ENCODE measurements around the gene STIM2. TPM values are rescaled to one million over a fixed set of nuclear protein-coding genes. Genes with fewer than 3 reads are reported as not detected.

STIM2 gene
- total RNA-seq, 1 donor from 2014 or later = 43.9 TPM

DNA sequence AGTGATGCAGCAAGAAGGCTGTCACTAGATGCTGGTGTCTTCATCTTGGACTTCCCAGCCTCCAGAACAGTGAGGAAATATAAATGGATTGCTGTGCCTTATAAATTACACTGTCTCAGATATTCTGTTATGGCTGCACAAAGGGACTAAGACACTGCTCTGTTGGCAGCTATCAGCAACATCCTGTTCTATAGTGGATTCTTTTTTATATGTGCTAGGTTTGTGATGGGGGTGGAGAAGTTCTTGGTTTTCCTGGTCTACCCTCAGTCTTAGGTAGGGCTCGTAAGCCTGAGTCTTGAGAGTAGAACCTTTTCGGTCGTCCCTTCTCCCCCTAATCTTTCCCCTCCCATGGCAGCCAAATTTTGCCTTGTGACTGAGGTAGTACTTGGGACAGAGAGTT is 17.3 kb downstream of the STIM2 start:
- Histone ChIP-seq H3K36me3 (no peaks in the 10 kb centered on the region), H3K9me3 (no peaks in the 10 kb centered on the region), H3K27me3 (ENCODE audit: low read depth) (no peaks in the 10 kb centered on the region), H3K4me1 (no peaks in the 10 kb centered on the region), H3K4me3 (no peak overlapping the region), H3K27ac (no peak overlapping the region)
- intact Hi-C loops (cut with DNase I) = no loop called here
- no peak for DNase-seq
- no peak for ATAC-seq
- TF ChIP-seq, protein P1, sequence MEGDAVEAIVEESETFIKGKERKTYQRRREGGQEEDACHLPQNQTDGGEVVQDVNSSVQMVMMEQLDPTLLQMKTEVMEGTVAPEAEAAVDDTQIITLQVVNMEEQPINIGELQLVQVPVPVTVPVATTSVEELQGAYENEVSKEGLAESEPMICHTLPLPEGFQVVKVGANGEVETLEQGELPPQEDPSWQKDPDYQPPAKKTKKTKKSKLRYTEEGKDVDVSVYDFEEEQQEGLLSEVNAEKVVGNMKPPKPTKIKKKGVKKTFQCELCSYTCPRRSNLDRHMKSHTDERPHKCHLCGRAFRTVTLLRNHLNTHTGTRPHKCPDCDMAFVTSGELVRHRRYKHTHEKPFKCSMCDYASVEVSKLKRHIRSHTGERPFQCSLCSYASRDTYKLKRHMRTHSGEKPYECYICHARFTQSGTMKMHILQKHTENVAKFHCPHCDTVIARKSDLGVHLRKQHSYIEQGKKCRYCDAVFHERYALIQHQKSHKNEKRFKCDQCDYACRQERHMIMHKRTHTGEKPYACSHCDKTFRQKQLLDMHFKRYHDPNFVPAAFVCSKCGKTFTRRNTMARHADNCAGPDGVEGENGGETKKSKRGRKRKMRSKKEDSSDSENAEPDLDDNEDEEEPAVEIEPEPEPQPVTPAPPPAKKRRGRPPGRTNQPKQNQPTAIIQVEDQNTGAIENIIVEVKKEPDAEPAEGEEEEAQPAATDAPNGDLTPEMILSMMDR (IDR thresholded peaks at IDR 0.05) = no peak

- H3K4me1 ChIP-seq = peaks cover 3% of the 10 kb centered on the region
- H3K4me3 ChIP-seq = no peak overlapping the region
- DNase-seq (no peak), ATAC-seq (peak in 1 of 2 donors; percentile 84)
- H3K36me3 ChIP-seq = no peaks in the 10 kb centered on the region
- H3K27ac ChIP-seq = peak overlapping the region; percentile 28
- no peaks in the 10 kb centered on the region for H3K27me3 ChIP-seq (ENCODE audit: low read depth)
- no peaks in the 10 kb centered on the region for H3K9me3 ChIP-seq
- intact Hi-C loops (cut with DNase I) = no loop called here
- TF ChIP-seq, protein P1 (IDR thresholded peaks at IDR 0.05) = no peak
Observed at GRCh38 chr4:26878794-26879391, 18.3 kb downstream of the STIM2 start.

DNA sequence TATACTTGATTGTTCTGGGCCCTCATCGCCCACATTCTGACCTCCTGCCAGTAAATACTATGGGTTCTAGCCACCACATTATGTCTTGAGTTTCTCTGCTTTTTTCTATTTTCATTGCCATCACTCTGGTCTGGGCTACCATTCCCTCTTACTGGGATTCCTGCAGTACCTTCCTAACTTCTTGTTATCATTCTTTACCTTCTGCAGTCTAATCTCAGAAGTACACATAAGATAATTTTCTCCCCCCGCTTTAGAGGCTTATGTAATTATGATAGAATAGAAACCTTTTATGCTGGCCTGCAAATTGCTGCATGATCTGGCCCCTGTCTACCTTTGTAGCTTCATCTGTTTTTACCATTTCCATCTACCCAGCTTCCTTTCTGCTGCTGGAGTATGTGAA is 19.2 kb downstream of the STIM2 start:
- intact Hi-C loops (cut with DNase I) = no loop called here
- H3K9me3 ChIP-seq = no peaks in the 10 kb centered on the region

DNA sequence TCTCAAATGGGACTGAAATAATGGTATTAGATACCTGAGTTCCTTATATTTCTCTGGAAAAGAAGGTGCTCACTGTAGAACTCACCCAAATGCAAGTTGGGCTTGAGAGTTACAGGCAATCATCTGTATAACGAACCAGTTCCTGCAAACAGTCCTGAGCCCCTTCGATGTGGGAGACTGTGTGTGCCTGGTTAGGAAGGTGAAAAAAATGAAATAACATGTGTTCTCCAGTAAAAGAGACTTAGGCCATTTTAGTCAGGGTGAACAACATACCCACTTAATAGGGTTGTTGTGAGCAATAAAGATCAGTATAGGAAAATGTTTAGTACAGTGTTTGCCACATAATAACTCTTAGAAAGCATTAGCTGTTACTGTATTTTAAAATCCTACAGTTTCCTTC is 23.4 kb downstream of the STIM2 start:
- ATAC-seq = no peak
- no peaks in the 10 kb centered on the region for H3K27me3 ChIP-seq (ENCODE audit: low read depth)
- intact Hi-C loops (cut with DNase I) = no loop called here
- H3K27ac ChIP-seq = no peak overlapping the region
- TF ChIP-seq, protein P1 (IDR thresholded peaks at IDR 0.05) = no peak
- H3K9me3 ChIP-seq = no peaks in the 10 kb centered on the region
- no peak overlapping the region for H3K4me3 ChIP-seq
- peaks cover 45% of the 10 kb centered on the region for H3K4me1 ChIP-seq
- no peaks in the 10 kb centered on the region for H3K36me3 ChIP-seq
- DNase-seq = no peak

More for the DNA sequence above, 19.2 kb downstream of the STIM2 start:
- Histone ChIP-seq H3K36me3 (no peaks in the 10 kb centered on the region), H3K4me3 (no peak overlapping the region), H3K27ac (no peak overlapping the region), H3K27me3 (ENCODE audit: low read depth) (no peaks in the 10 kb centered on the region), H3K4me1 (peaks cover 12% of the 10 kb centered on the region)
- DNase-seq (no peak), ATAC-seq (no peak)
- TF ChIP-seq, protein P1 (IDR thresholded peaks at IDR 0.05) = no peak

- Histone ChIP-seq H3K4me1 (peaks cover 45% of the 10 kb centered on the region), H3K27ac (peak overlapping the region; percentile 56)
Observed at GRCh38 chr4:26884486-26884988, 23.9 kb downstream of the STIM2 start.

More at GRCh38 chr4:26884486-26884988, 23.9 kb downstream of the STIM2 start:
- DNase-seq (no peak), ATAC-seq (no peak)
- Histone ChIP-seq H3K9me3 (no peaks in the 10 kb centered on the region), H3K4me3 (no peak overlapping the region), H3K27me3 (ENCODE audit: low read depth) (no peaks in the 10 kb centered on the region), H3K36me3 (no peaks in the 10 kb centered on the region)
- intact Hi-C loops (cut with DNase I) = no loop called here
- TF ChIP-seq, protein P1 (IDR thresholded peaks at IDR 0.05) = no peak

Data from lower lobe of right lung (tissue), 2 donors.